ENCODE results near the gene MAPT.
"Not testable (repeated sequence)": the region's sequence is repeated elsewhere in the genome, so short reads cannot be mapped to it uniquely, and the experiment has no call there.

MAPT gene

GRCh38 chr17:45996282-45996937 lies 102.1 kb downstream of the MAPT start:
- Mint-ChIP-seq H3K4me1 (ENCODE audit: low read depth) (no peaks in the 10 kb centered on the region), H3K27ac (no peak overlapping the region), H3K27me3 (no peaks in the 10 kb centered on the region), H3K36me3 (ENCODE audit: low read depth) (no peaks in the 10 kb centered on the region), H3K9me3 (no peaks in the 10 kb centered on the region), H3K4me3 (no peak overlapping the region)

- H3K27me3 Mint-ChIP-seq, result no peaks in the 10 kb centered on the region
- no peaks in the 10 kb centered on the region for H3K4me1 Mint-ChIP-seq (ENCODE audit: low read depth)
- no peak overlapping the region for H3K4me3 Mint-ChIP-seq
- H3K9me3 Mint-ChIP-seq, result no peaks in the 10 kb centered on the region
- H3K27ac Mint-ChIP-seq, result no peak overlapping the region
- H3K36me3 Mint-ChIP-seq (ENCODE audit: low read depth), result no peaks in the 10 kb centered on the region
Observed at GRCh38 chr17:45997166-45997565, 102.8 kb downstream of the MAPT start.

- Mint-ChIP-seq H3K4me3 (no peak overlapping the region), H3K4me1 (ENCODE audit: low read depth) (no peaks in the 10 kb centered on the region), H3K27ac (no peak overlapping the region)
Observed at GRCh38 chr17:45997624-45998023, 103.3 kb downstream of the MAPT start.

GRCh38 chr17:45998987-45999899 lies 104.9 kb downstream of the MAPT start, which contains the start of gene STH:
Gene STH, plus strand, starts transcription at chr17:45999250. Its CDS starts 30 bp downstream, at chr17:45999280.
- no peak within 1 kb of the TSS for H3K4me3 Mint-ChIP-seq
- H3K9me3 Mint-ChIP-seq, result no peaks in the 10 kb centered on the region
- peaks cover 4% of the 10 kb centered on the region for H3K4me1 Mint-ChIP-seq (ENCODE audit: low read depth)
- no peaks in the 10 kb centered on the region for H3K27me3 Mint-ChIP-seq
- H3K27ac Mint-ChIP-seq, result no peak within 1 kb of the TSS
- no peaks in the 10 kb centered on the region for H3K36me3 Mint-ChIP-seq (ENCODE audit: low read depth)

More at GRCh38 chr17:45997624-45998023, 103.3 kb downstream of the MAPT start:
- Mint-ChIP-seq H3K36me3 (ENCODE audit: low read depth) (no peaks in the 10 kb centered on the region), H3K27me3 (no peaks in the 10 kb centered on the region), H3K9me3 (no peaks in the 10 kb centered on the region)

GRCh38 chr17:45999900-46000290 lies 105.5 kb downstream of the MAPT start:
- H3K27me3 Mint-ChIP-seq, result no peaks in the 10 kb centered on the region
- no peak overlapping the region for H3K27ac Mint-ChIP-seq
- peaks cover 4% of the 10 kb centered on the region for H3K4me1 Mint-ChIP-seq (ENCODE audit: low read depth)
- no peaks in the 10 kb centered on the region for H3K36me3 Mint-ChIP-seq (ENCODE audit: low read depth)
- H3K9me3 Mint-ChIP-seq, result no peaks in the 10 kb centered on the region
- H3K4me3 Mint-ChIP-seq, result no peak overlapping the region

GRCh38 chr17:46000292-46000691 lies 105.9 kb downstream of the MAPT start:
- no peaks in the 10 kb centered on the region for H3K36me3 Mint-ChIP-seq (ENCODE audit: low read depth)

GRCh38 chr17:46000757-46001156 lies 106.4 kb downstream of the MAPT start:
- Mint-ChIP-seq H3K27me3 (no peaks in the 10 kb centered on the region), H3K9me3 (no peaks in the 10 kb centered on the region), H3K36me3 (ENCODE audit: low read depth) (no peaks in the 10 kb centered on the region)

More at GRCh38 chr17:46000292-46000691, 105.9 kb downstream of the MAPT start:
- H3K27me3 Mint-ChIP-seq, result no peaks in the 10 kb centered on the region
- H3K4me1 Mint-ChIP-seq (ENCODE audit: low read depth), result peaks cover 4% of the 10 kb centered on the region
- H3K4me3 Mint-ChIP-seq, result no peak overlapping the region
- no peaks in the 10 kb centered on the region for H3K9me3 Mint-ChIP-seq
- H3K27ac Mint-ChIP-seq, result no peak overlapping the region

GRCh38 chr17:46001390-46002310 lies 107.3 kb downstream of the MAPT start:
- H3K36me3 Mint-ChIP-seq (ENCODE audit: low read depth), result no peaks in the 10 kb centered on the region
- peaks cover 4% of the 10 kb centered on the region for H3K27me3 Mint-ChIP-seq
- H3K4me1 Mint-ChIP-seq (ENCODE audit: low read depth), result peaks cover 4% of the 10 kb centered on the region
- H3K4me3 Mint-ChIP-seq, result no peak overlapping the region
- no peaks in the 10 kb centered on the region for H3K9me3 Mint-ChIP-seq
- no peak overlapping the region for H3K27ac Mint-ChIP-seq

More at GRCh38 chr17:46000757-46001156, 106.4 kb downstream of the MAPT start:
- no peak overlapping the region for H3K27ac Mint-ChIP-seq
- H3K4me3 Mint-ChIP-seq, result no peak overlapping the region
- peaks cover 4% of the 10 kb centered on the region for H3K4me1 Mint-ChIP-seq (ENCODE audit: low read depth)

- peaks cover 4% of the 10 kb centered on the region for H3K27me3 Mint-ChIP-seq
- H3K27ac Mint-ChIP-seq, result no peak overlapping the region
- no peaks in the 10 kb centered on the region for H3K9me3 Mint-ChIP-seq
- H3K4me3 Mint-ChIP-seq, result no peak overlapping the region
- peaks cover 4% of the 10 kb centered on the region for H3K4me1 Mint-ChIP-seq (ENCODE audit: low read depth)
- H3K36me3 Mint-ChIP-seq (ENCODE audit: low read depth), result no peaks in the 10 kb centered on the region
Observed at GRCh38 chr17:46002311-46002972, 108.1 kb downstream of the MAPT start.

- Mint-ChIP-seq H3K4me3 (no peak overlapping the region), H3K4me1 (ENCODE audit: low read depth) (peaks cover 4% of the 10 kb centered on the region), H3K36me3 (ENCODE audit: low read depth) (no peaks in the 10 kb centered on the region), H3K27me3 (peaks cover 4% of the 10 kb centered on the region), H3K27ac (no peak overlapping the region), H3K9me3 (no peaks in the 10 kb centered on the region)
Observed at GRCh38 chr17:46002973-46003316, 108.6 kb downstream of the MAPT start.

GRCh38 chr17:46003907-46004748 lies 109.8 kb downstream of the MAPT start:
- H3K9me3 Mint-ChIP-seq, result no peaks in the 10 kb centered on the region
- H3K36me3 Mint-ChIP-seq (ENCODE audit: low read depth), result no peaks in the 10 kb centered on the region
- H3K4me3 Mint-ChIP-seq, result no peak overlapping the region
- H3K4me1 Mint-ChIP-seq (ENCODE audit: low read depth), result peaks cover 4% of the 10 kb centered on the region
- peaks cover 4% of the 10 kb centered on the region for H3K27me3 Mint-ChIP-seq
- no peak overlapping the region for H3K27ac Mint-ChIP-seq

- not testable (repeated sequence) for H3K4me3 Mint-ChIP-seq; H3K9me3 Mint-ChIP-seq; H3K36me3 Mint-ChIP-seq (ENCODE audit: low read depth); H3K4me1 Mint-ChIP-seq (ENCODE audit: low read depth); H3K27ac Mint-ChIP-seq; H3K27me3 Mint-ChIP-seq
Observed at GRCh38 chr17:46006082-46006481, 111.7 kb downstream of the MAPT start.

- peaks cover 4% of the 10 kb centered on the region for H3K4me1 Mint-ChIP-seq (ENCODE audit: low read depth)
- no peaks in the 10 kb centered on the region for H3K9me3 Mint-ChIP-seq
- peaks cover 4% of the 10 kb centered on the region for H3K27me3 Mint-ChIP-seq
- H3K27ac Mint-ChIP-seq, result no peak overlapping the region
- no peaks in the 10 kb centered on the region for H3K36me3 Mint-ChIP-seq (ENCODE audit: low read depth)
- H3K4me3 Mint-ChIP-seq, result no peak overlapping the region
Observed at GRCh38 chr17:46007461-46007965, 113.2 kb downstream of the MAPT start.
